ENCODE measurements around the gene GCFC2. TPM values are rescaled to one million over a fixed set of nuclear protein-coding genes. Genes with fewer than 3 reads are reported as not detected.

GCFC2 gene
- total RNA-seq, 1 experiment from 2014 or later: 20.1 TPM

DNA sequence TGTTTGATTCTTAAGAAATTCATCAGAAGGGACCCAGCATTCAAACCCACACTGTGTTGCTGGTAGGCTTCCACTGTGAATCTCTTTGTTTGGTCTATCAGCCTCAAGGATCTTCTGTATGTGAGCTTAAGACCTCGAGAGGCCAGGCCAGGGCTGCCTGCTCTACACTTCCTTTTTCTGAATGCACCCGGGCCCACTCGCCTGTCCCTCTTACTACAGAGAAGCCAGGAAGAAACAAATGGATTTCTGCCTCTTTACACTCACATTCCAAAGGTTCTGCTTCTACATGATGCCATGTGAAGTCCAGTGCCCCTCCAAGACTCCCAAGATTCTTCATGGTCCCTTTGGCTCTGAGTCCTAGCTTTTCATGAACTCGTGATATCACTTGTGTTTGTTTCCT lies 89.5 kb downstream of the GCFC2 start:
- BruUV-seq (replicated peaks): no TSS peak
- Histone ChIP-seq H4K20me1 (ENCODE audit: insufficient read depth) (no peaks in the 10 kb centered on the region), H3K27me3 (ENCODE audit: insufficient read depth, low read length) (no peaks in the 10 kb centered on the region), H3K4me2 (ENCODE audit: low read length) (no peak overlapping the region), H3K9ac (ENCODE audit: low read length) (no peak overlapping the region), H3K79me2 (ENCODE audit: insufficient read depth, low read length) (no peaks in the 10 kb centered on the region), H3K27ac (ENCODE audit: low read depth, low read length) (no peak overlapping the region), H2AFZ (ENCODE audit: low read depth, low read length, poor library complexity, severe bottlenecking) (no peak overlapping the region), H3K4me3 (replicated peaks in 1 of 2; ENCODE audit: low read depth in 1 of 2, low read length in 2 of 2) (no peak overlapping the region), H3K4me1 (ENCODE audit: control insufficient read depth in 1 of 2, insufficient read depth in 2 of 2, low read length in 2 of 2) (peaks cover 0 to 4% of the 10 kb centered on the region in 2 experiments; a peak in 1 of 4 replicates), H3K9me3 (ENCODE audit: control insufficient read depth in 1 of 2, insufficient read depth in 1 of 2, low read depth in 1 of 2, low read length in 2 of 2) (no peaks in the 10 kb centered on the region), H3K9me2 (ENCODE audit: insufficient read depth) (no peaks in the 10 kb centered on the region), H3K36me3 (ENCODE audit: control insufficient read depth in 1 of 2, insufficient read depth in 2 of 2, low read length in 2 of 2) (no peaks in the 10 kb centered on the region)
- no peak for DNase-seq (ENCODE audit: low read depth, low spot score)
- ChIA-PET POLR2A (no interaction called here), RAD21 (ENCODE audit: low non-redundant PET in 1 of 2, low total read pairs in 2 of 2, uncharacterized antibody in 2 of 2, unreplicated experiment in 2 of 2) (no interaction called here), CTCF (interaction anchor here (0.9 kb wide), 1 partner anchor 12 kb away, joined by 3 read pairs; no protein-coding TSS in a partner anchor)
- no peak for ATAC-seq
- TF ChIP-seq CBX3 (IDR thresholded peaks at IDR 0.05; ENCODE audit: low read depth) (no peak), POLR2A (IDR thresholded peaks at IDR 0.05; ENCODE audit: borderline replicate concordance, extremely low read depth, insufficient read depth, insufficient read length) (no peak), ZNF274 (IDR thresholded peaks at IDR 0.05; ENCODE audit: low read depth, low read length) (no peak), JUND (IDR thresholded peaks at IDR 0.05) (no peak), SRF (IDR thresholded peaks at IDR 0.05; ENCODE audit: low read depth) (no peak), TCF7L2 (IDR thresholded peaks at IDR 0.05; ENCODE audit: borderline replicate concordance, extremely low read depth, insufficient read depth, insufficient read length) (no peak), YY1 (IDR thresholded peaks at IDR 0.05; ENCODE audit: extremely low read depth, insufficient replicate concordance, low read depth, low read length) (no peak), RAD21 (IDR thresholded peaks at IDR 0.05; ENCODE audit: low read depth) (no peak), FOSL1 (IDR thresholded peaks at IDR 0.05; ENCODE audit: low read depth) (no peak), MAX (IDR thresholded peaks at IDR 0.05) (no peak), EZH2phosphoT487 (IDR thresholded peaks at IDR 0.05; ENCODE audit: borderline replicate concordance) (no peak), POLR2AphosphoS5 (IDR thresholded peaks at IDR 0.05; ENCODE audit: low read depth, low read length) (no peak), CEBPB (IDR thresholded peaks at IDR 0.05; ENCODE audit: low read depth) (no peak), EZH2 (IDR thresholded peaks at IDR 0.05) (no peak), ELF1 (IDR thresholded peaks at IDR 0.05; ENCODE audit: borderline replicate concordance, low read depth) (no peak), EGR1 (IDR thresholded peaks at IDR 0.05; ENCODE audit: low read depth) (no peak)
- TF ChIP-seq, protein P1, sequence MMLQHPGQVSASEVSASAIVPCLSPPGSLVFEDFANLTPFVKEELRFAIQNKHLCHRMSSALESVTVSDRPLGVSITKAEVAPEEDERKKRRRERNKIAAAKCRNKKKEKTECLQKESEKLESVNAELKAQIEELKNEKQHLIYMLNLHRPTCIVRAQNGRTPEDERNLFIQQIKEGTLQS (IDR thresholded peaks at IDR 0.05): no peak
- TF ChIP-seq, protein P2, sequence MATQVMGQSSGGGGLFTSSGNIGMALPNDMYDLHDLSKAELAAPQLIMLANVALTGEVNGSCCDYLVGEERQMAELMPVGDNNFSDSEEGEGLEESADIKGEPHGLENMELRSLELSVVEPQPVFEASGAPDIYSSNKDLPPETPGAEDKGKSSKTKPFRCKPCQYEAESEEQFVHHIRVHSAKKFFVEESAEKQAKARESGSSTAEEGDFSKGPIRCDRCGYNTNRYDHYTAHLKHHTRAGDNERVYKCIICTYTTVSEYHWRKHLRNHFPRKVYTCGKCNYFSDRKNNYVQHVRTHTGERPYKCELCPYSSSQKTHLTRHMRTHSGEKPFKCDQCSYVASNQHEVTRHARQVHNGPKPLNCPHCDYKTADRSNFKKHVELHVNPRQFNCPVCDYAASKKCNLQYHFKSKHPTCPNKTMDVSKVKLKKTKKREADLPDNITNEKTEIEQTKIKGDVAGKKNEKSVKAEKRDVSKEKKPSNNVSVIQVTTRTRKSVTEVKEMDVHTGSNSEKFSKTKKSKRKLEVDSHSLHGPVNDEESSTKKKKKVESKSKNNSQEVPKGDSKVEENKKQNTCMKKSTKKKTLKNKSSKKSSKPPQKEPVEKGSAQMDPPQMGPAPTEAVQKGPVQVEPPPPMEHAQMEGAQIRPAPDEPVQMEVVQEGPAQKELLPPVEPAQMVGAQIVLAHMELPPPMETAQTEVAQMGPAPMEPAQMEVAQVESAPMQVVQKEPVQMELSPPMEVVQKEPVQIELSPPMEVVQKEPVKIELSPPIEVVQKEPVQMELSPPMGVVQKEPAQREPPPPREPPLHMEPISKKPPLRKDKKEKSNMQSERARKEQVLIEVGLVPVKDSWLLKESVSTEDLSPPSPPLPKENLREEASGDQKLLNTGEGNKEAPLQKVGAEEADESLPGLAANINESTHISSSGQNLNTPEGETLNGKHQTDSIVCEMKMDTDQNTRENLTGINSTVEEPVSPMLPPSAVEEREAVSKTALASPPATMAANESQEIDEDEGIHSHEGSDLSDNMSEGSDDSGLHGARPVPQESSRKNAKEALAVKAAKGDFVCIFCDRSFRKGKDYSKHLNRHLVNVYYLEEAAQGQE (IDR thresholded peaks at IDR 0.05; ENCODE audit: low read depth): no peak
- TF ChIP-seq, protein P3, sequence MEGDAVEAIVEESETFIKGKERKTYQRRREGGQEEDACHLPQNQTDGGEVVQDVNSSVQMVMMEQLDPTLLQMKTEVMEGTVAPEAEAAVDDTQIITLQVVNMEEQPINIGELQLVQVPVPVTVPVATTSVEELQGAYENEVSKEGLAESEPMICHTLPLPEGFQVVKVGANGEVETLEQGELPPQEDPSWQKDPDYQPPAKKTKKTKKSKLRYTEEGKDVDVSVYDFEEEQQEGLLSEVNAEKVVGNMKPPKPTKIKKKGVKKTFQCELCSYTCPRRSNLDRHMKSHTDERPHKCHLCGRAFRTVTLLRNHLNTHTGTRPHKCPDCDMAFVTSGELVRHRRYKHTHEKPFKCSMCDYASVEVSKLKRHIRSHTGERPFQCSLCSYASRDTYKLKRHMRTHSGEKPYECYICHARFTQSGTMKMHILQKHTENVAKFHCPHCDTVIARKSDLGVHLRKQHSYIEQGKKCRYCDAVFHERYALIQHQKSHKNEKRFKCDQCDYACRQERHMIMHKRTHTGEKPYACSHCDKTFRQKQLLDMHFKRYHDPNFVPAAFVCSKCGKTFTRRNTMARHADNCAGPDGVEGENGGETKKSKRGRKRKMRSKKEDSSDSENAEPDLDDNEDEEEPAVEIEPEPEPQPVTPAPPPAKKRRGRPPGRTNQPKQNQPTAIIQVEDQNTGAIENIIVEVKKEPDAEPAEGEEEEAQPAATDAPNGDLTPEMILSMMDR (IDR thresholded peaks at IDR 0.05 in 2 of 3, conservative IDR thresholded peaks at IDR 0.05 in 1 of 3; ENCODE audit: borderline replicate concordance in 1 of 3, insufficient read depth in 1 of 3, low read depth in 2 of 3, low read length in 2 of 3): no peak
- TF ChIP-seq, protein P4, sequence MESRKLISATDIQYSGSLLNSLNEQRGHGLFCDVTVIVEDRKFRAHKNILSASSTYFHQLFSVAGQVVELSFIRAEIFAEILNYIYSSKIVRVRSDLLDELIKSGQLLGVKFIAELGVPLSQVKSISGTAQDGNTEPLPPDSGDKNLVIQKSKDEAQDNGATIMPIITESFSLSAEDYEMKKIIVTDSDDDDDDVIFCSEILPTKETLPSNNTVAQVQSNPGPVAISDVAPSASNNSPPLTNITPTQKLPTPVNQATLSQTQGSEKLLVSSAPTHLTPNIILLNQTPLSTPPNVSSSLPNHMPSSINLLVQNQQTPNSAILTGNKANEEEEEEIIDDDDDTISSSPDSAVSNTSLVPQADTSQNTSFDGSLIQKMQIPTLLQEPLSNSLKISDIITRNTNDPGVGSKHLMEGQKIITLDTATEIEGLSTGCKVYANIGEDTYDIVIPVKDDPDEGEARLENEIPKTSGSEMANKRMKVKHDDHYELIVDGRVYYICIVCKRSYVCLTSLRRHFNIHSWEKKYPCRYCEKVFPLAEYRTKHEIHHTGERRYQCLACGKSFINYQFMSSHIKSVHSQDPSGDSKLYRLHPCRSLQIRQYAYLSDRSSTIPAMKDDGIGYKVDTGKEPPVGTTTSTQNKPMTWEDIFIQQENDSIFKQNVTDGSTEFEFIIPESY (IDR thresholded peaks at IDR 0.05; ENCODE audit: extremely low read depth, insufficient replicate concordance, low read length): no peak
- intact Hi-C loops (cut with micrococcal nuclease): no loop called here

All from HCT116 (cell line).